H9 (cell line): ENCODE measurements around the gene PTPRH. TPM values are rescaled to one million over a fixed set of nuclear protein-coding genes. Genes with fewer than 3 reads are reported as not detected.

Experiments used
- DNase-seq: peaks from one replicate; pipeline ENCODE4 v3.0.0-alpha.2; 2017
- H2AFZ ChIP-seq: one replicate; pipeline ENCODE4 v1.6.1; 2013; ENCODE audit warnings: mild to moderate bottlenecking, low read length, control low read depth, moderate library complexity
- H2AK5ac ChIP-seq: 2 replicates; pipeline ENCODE4 v1.6.1; 2013; ENCODE audit warnings: low read length, control low read depth, mixed read lengths; ENCODE audit not compliant: insufficient read length
- H2BK120ac ChIP-seq: one replicate; pipeline ENCODE4 v1.6.1; 2013; ENCODE audit warnings: low read depth, mild to moderate bottlenecking, low read length, control low read depth, inconsistent platforms; ENCODE audit not compliant: poor library complexity, severe bottlenecking
- H2BK12ac ChIP-seq: 2 replicates; pipeline ENCODE4 v1.6.1; 2013; ENCODE audit warnings: low read length, control low read depth, mixed read lengths, low read depth; ENCODE audit not compliant: insufficient read length
- H2BK15ac ChIP-seq: 2 replicates; pipeline ENCODE4 v1.6.1; 2013; ENCODE audit warnings: low read depth, low read length, control low read depth
- H2BK20ac ChIP-seq: one replicate; pipeline ENCODE4 v1.6.1; 2013; ENCODE audit warnings: low read depth, mild to moderate bottlenecking, low read length, control low read depth, inconsistent platforms; ENCODE audit not compliant: poor library complexity, severe bottlenecking
- H2BK5ac ChIP-seq: 2 replicates; pipeline ENCODE4 v1.6.1; 2013; ENCODE audit warnings: low read length, control low read depth, mixed read lengths; ENCODE audit not compliant: insufficient read length
- H3K14ac ChIP-seq: 2 replicates; pipeline ENCODE4 v1.6.1; 2013; ENCODE audit warnings: low read length, control low read depth; ENCODE audit not compliant: insufficient read depth
- H3K18ac ChIP-seq: 2 replicates; pipeline ENCODE4 v1.6.1; 2013; ENCODE audit warnings: low read depth, mild to moderate bottlenecking, mixed read lengths, low read length, control low read depth; ENCODE audit not compliant: insufficient read length
- H3K23ac ChIP-seq: 2 replicates; pipeline ENCODE4 v1.6.1; 2013; ENCODE audit warnings: low read length, control low read depth, mixed read lengths, low read depth; ENCODE audit not compliant: insufficient read length
- H3K23me2 ChIP-seq: 2 replicates; pipeline ENCODE4 v1.6.1; 2013; ENCODE audit warnings: low read depth, mild to moderate bottlenecking, mixed read lengths, low read length, control low read depth; ENCODE audit not compliant: insufficient read length, poor library complexity, severe bottlenecking
- H3K27ac ChIP-seq: 2 replicates; pipeline ENCODE4 v1.5.1; 2013; ENCODE audit warnings: low read length, control low read depth, mixed read lengths, low read depth; ENCODE audit not compliant: insufficient read length
- H3K27me3 ChIP-seq: 2 replicates; pipeline ENCODE4 v1.6.1; 2013; ENCODE audit warnings: low read length, control low read depth, inconsistent platforms; ENCODE audit not compliant: insufficient read depth
- H3K4ac ChIP-seq: 2 replicates; pipeline ENCODE4 v1.6.1; 2013; ENCODE audit warnings: low read depth, mild to moderate bottlenecking, control low read depth, inconsistent platforms, low read length, moderate library complexity
- H3K4me1 ChIP-seq: 2 replicates; pipeline ENCODE4 v1.6.1; 2013; ENCODE audit warnings: low read length, control low read depth, inconsistent platforms; ENCODE audit not compliant: insufficient read depth
- H3K4me2 ChIP-seq: 2 replicates; pipeline ENCODE4 v1.6.1; 2013; ENCODE audit warnings: low read length, control low read depth, mixed read lengths; ENCODE audit not compliant: insufficient read length, insufficient read depth
- H3K56ac ChIP-seq: 2 replicates; pipeline ENCODE4 v1.6.1; 2013; ENCODE audit warnings: low read depth, mild to moderate bottlenecking, mixed read lengths, low read length, control low read depth; ENCODE audit not compliant: insufficient read length
- H3K79me1 ChIP-seq: 2 replicates; pipeline ENCODE4 v1.6.1; 2013; ENCODE audit warnings: low read depth, mild to moderate bottlenecking, moderate library complexity, low read length, control low read depth, inconsistent platforms; ENCODE audit not compliant: insufficient read depth, poor library complexity, severe bottlenecking
- H3K79me2 ChIP-seq: 2 replicates; pipeline ENCODE4 v1.6.1; 2013; ENCODE audit warnings: low read length, control low read depth, inconsistent platforms; ENCODE audit not compliant: insufficient read depth
- H3K9ac ChIP-seq: 2 replicates; pipeline ENCODE4 v1.6.1; 2013; ENCODE audit warnings: low read length, control low read depth, mixed read lengths; ENCODE audit not compliant: insufficient read length; ENCODE audit errors: extremely low read depth
- H3K9me3 ChIP-seq: one replicate; pipeline ENCODE4 v1.6.1; 2013; ENCODE audit warnings: low read depth, low read length, inconsistent platforms; ENCODE audit not compliant: control insufficient read depth
- H3T11ph ChIP-seq: one replicate; pipeline ENCODE4 v1.6.1; 2013; ENCODE audit warnings: mild to moderate bottlenecking, low read length, control low read depth, inconsistent platforms
- H4K20me1 ChIP-seq: one replicate; pipeline ENCODE4 v1.6.1; 2013; ENCODE audit not compliant: control insufficient read depth, insufficient read length, insufficient read depth
- H4K5ac ChIP-seq: 2 replicates; pipeline ENCODE4 v1.6.1; 2013; ENCODE audit warnings: low read depth, mild to moderate bottlenecking, mixed read lengths, low read length, control low read depth; ENCODE audit not compliant: insufficient read length
- H4K8ac ChIP-seq: replicated peaks from 2 replicates; pipeline ENCODE4 v1.6.1; 2013; ENCODE audit warnings: low read length, control low read depth, mixed read lengths, low read depth; ENCODE audit not compliant: insufficient read length
- H4K91ac ChIP-seq: 2 replicates; pipeline ENCODE4 v1.6.1; 2013; ENCODE audit warnings: low read depth, mild to moderate bottlenecking, moderate library complexity, mixed read lengths, low read length, control low read depth; ENCODE audit not compliant: insufficient read length
- H3K27ac Mint-ChIP-seq, 3 experiments: 2 replicates in 2 of 3; 3 replicates in 1 of 3; pipeline ENCODE4 v1.8.0; 2020 to 2021; ENCODE audit warnings: mixed read lengths in 3 of 3, mild to moderate bottlenecking in 1 of 3, moderate library complexity in 1 of 3
- H3K27me3 Mint-ChIP-seq: 2 replicates; pipeline ENCODE4 v1.8.0; 2021; ENCODE audit warnings: low read depth, mild to moderate bottlenecking, moderate library complexity, mixed read lengths
- H3K36me3 Mint-ChIP-seq, 3 experiments: 2 replicates in 2 of 3; 3 replicates in 1 of 3; pipeline ENCODE4 v1.8.0; 2020 to 2021; ENCODE audit warnings: low read depth in 3 of 3, mixed read lengths in 3 of 3; ENCODE audit not compliant: insufficient read depth in 1 of 3
- H3K4me1 Mint-ChIP-seq, 2 experiments: 2 replicates each; pipeline ENCODE4 v1.8.0; 2020; ENCODE audit warnings: mixed read lengths in 2 of 2
- H3K4me3 Mint-ChIP-seq, 2 experiments: 2 replicates in 1 of 2; 3 replicates in 1 of 2; pipeline ENCODE4 v1.8.0; 2020 to 2021; ENCODE audit warnings: mild to moderate bottlenecking in 2 of 2, mixed read lengths in 2 of 2, moderate library complexity in 1 of 2
- H3K9me3 Mint-ChIP-seq, 2 experiments: 2 replicates in 1 of 2; 3 replicates in 1 of 2; pipeline ENCODE4 v1.8.0; 2020; ENCODE audit warnings: mild to moderate bottlenecking in 2 of 2, mixed read lengths in 2 of 2, moderate library complexity in 1 of 2
- WGBS: extraction: QIAGEN DNeasy Blood & Tissue Kit; methylation state at CpG from one replicate; pipeline ENCODE4 v1.1.7; 2013; ENCODE audit warnings: missing lambda C conversion rate, low lambda C conversion rate, mixed read lengths; ENCODE audit not compliant: insufficient read length; ENCODE audit errors: extremely low coverage; 5-methylcytosine and 5-hydroxymethylcytosine counted together
- total RNA-seq: library from RNA; stranded (reverse); gene quantifications from 2 replicates; pipeline ENCODE4 v1.2.1, GENCODE V29; 2021
- TF ChIP-seq, protein P1 (sequence below): fragments of 200-600 bp; sonication (generic); conservative IDR thresholded peaks from 3 replicates; pipeline ENCODE4 v1.8.0; 2021; ENCODE audit warnings: antibody characterized with exemption, mild to moderate bottlenecking

PTPRH gene
- total RNA-seq, 1 experiment from 2014 or later = 0.24 TPM

GRCh38 chr19:55160128-55160985 is 48.9 kb downstream of the PTPRH start:
- no peak overlapping the region for H2BK20ac ChIP-seq
- H3K9me3 ChIP-seq = no peaks in the 10 kb centered on the region
- H3K56ac ChIP-seq = no peak overlapping the region
- Mint-ChIP-seq H3K27me3 (peaks cover 25% of the 10 kb centered on the region), H3K9me3 (no peaks in the 10 kb centered on the region), H3K4me1 (peaks cover 18 to 27% of the 10 kb centered on the region in 2 experiments), H3K27ac (no peak overlapping the region), H3K36me3 (no peaks in the 10 kb centered on the region; a peak in 1 of 7 replicates), H3K4me3 (peak overlapping the region; percentile 51 to 82)
- no peak overlapping the region for H3T11ph ChIP-seq
- H2AK5ac ChIP-seq = no peak overlapping the region
- H3K4me1 ChIP-seq = no peaks in the 10 kb centered on the region; the same call in 1 of the 2 replicates
- H3K79me1 ChIP-seq = no peaks in the 10 kb centered on the region
- TF ChIP-seq, protein P1, sequence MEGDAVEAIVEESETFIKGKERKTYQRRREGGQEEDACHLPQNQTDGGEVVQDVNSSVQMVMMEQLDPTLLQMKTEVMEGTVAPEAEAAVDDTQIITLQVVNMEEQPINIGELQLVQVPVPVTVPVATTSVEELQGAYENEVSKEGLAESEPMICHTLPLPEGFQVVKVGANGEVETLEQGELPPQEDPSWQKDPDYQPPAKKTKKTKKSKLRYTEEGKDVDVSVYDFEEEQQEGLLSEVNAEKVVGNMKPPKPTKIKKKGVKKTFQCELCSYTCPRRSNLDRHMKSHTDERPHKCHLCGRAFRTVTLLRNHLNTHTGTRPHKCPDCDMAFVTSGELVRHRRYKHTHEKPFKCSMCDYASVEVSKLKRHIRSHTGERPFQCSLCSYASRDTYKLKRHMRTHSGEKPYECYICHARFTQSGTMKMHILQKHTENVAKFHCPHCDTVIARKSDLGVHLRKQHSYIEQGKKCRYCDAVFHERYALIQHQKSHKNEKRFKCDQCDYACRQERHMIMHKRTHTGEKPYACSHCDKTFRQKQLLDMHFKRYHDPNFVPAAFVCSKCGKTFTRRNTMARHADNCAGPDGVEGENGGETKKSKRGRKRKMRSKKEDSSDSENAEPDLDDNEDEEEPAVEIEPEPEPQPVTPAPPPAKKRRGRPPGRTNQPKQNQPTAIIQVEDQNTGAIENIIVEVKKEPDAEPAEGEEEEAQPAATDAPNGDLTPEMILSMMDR = peak; percentile 99
- no peak overlapping the region; the same call in 1 of the 2 replicates for H3K14ac ChIP-seq
- no peak overlapping the region for H3K27ac ChIP-seq
- no peak overlapping the region for H2BK12ac ChIP-seq
- H2BK15ac ChIP-seq = no peak overlapping the region
- no peaks in the 10 kb centered on the region for H3K79me2 ChIP-seq
- no peak overlapping the region for H4K91ac ChIP-seq
- no peak overlapping the region for H4K5ac ChIP-seq
- no peak overlapping the region for H2BK5ac ChIP-seq
- no peaks in the 10 kb centered on the region; the same call in 1 of the 2 replicates for H3K27me3 ChIP-seq
- no peak overlapping the region for H4K8ac ChIP-seq
- no peak overlapping the region for H3K23ac ChIP-seq
- no peaks in the 10 kb centered on the region for H4K20me1 ChIP-seq
- H3K23me2 ChIP-seq = peaks cover 13% of the 10 kb centered on the region
- WGBS = no CpG with 5 or more reads among the region's 33 CpGs
- DNase-seq = peak; percentile 99
- H3K4ac ChIP-seq = no peak overlapping the region
- H3K4me2 ChIP-seq = peak overlapping the region; percentile 80
- H3K9ac ChIP-seq = no peak overlapping the region
- no peak overlapping the region for H2AFZ ChIP-seq
- no peak overlapping the region for H2BK120ac ChIP-seq
- H3K18ac ChIP-seq = no peak overlapping the region
